Uterus (tissue), 2 donors: Measurements from ENCODE around the gene OR2H1.

Experiments used
- CTCF ChIP-seq, 4 experiments: fragments of 200-600 bp in 2 of 4; fragments of 450-650 bp in 2 of 4; sonication (generic) in 2 of 4; IDR thresholded peaks; one replicate each; pipeline ENCODE4 v1.5.1; 2016 to 2019; ENCODE audit warnings: antibody characterized with exemption in 4 of 4, mild to moderate bottlenecking in 2 of 4, moderate library complexity in 1 of 4
- POLR2A ChIP-seq, 2 donors: fragments of 450-650 bp; IDR thresholded peaks; one replicate each; pipeline ENCODE4 v1.6.1; 2016; ENCODE audit warnings: antibody characterized with exemption in 2 of 2, mild to moderate bottlenecking in 1 of 2, moderate library complexity in 1 of 2

GRCh38 chr6:29489286-29489685 is 32.3 kb downstream of the OR2H1 start:
- no peak for TF ChIP-seq CTCF (IDR thresholded peaks at IDR 0.05)
- no peak for TF ChIP-seq POLR2A (IDR thresholded peaks at IDR 0.05)
